HL-60/S4 treated with retinoic acid at 250 ng/mL for 4 days and 3 days (cell line): ENCODE results near the gene OS9.

Source experiments
- in situ Hi-C: fragments of 300-500 bp; cut with MboI; formaldehyde crosslinking; loops from 2 replicates; pipeline ENCODE4 v1.7.0; 2022; ENCODE audit warnings: low sequenced_read_pairs

Gene OS9

DNA sequence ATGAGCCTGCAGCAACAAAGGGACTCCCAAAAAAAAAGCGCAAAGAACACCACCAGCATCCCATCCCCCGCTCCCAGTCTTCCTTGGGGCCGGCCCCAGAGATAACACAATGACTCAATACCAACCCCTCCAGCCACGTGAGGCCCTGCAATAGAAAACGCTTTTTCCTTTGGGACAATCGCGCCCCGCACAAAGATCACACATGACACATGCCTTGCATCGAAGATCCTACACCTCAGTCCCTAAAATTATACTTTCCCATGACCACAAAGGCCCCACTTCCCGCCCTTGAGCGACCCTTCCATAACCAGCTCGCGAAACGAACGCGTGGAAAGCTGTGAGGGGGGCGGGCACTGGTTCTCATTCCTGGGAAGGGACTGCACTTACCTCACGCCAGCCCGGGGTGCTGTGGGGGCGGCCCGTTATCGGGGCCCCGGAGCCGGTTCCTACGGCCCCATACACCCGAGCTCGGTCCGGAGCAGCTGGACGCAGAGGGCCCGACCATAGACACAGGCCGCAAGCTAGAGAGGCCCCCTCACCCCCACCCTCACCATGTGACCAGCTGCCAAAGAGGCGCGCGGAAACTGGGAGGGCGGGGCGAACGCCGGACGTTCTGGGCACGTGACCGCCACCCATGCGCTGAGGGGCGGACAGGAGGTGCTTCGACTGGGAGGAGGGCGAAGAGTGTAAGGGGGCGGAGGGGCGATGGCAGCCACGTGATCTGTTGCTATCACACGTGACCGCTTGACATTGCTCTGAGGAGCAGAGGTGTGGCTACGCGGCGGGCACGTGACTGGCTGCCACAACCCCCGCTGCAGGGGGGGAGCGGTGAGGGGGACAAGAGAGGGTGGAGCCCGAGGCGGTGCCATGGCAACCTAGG lies 58.1 kb downstream of the OS9 start, which contains the start of gene CDK4:
CDK4 (minus strand) TSS at position 523 of the 880 bp plus-strand sequence. CDS start 593 bp downstream, outside the sequence.
- in situ Hi-C loops: no loop called here

DNA sequence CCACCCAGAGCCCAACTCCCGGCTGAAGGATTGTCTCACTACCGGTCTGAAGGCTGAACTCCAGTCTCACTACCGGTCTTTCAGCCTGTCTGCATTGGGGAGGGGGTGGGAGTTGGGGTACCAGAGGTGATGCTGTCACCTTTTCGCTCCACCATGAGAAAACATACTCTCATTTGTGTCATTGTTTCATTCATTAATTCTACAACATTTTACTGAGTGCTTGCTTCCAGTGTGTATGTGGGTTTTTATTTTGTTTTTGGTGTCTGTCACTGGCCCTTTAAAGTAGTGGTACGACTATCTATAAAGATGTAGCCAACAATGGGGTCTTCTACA lies 58.7 kb downstream of the OS9 start:
- in situ Hi-C loops: no loop called here

DNA sequence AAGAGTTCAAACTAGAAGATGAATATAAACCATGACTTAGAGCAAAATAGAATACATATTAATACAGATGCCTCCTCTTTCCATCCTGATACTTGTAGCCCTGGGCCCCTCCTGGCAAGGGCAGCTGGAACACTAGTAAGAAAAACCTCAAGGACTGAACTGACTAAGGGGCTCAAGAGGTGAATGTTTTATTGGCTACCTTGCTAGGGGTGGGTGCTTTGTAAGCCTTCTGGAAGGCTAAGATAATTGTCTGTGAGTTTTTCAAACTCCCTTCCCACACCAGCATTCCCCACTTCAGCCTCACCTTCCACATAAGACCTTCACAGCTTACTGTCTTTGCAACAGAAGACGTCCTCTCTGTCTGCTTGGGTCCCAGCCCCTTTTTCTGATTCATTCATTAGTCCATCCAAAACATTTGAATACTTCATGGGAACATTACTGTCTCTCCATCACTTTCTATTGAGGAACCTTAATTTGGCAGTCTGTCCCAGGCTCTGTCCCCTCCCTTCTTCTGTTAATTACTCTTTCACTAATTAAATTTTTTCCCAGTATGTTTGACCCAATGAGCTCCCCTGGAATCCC lies 59.9 kb downstream of the OS9 start:
- in situ Hi-C loops: no loop called here

DNA sequence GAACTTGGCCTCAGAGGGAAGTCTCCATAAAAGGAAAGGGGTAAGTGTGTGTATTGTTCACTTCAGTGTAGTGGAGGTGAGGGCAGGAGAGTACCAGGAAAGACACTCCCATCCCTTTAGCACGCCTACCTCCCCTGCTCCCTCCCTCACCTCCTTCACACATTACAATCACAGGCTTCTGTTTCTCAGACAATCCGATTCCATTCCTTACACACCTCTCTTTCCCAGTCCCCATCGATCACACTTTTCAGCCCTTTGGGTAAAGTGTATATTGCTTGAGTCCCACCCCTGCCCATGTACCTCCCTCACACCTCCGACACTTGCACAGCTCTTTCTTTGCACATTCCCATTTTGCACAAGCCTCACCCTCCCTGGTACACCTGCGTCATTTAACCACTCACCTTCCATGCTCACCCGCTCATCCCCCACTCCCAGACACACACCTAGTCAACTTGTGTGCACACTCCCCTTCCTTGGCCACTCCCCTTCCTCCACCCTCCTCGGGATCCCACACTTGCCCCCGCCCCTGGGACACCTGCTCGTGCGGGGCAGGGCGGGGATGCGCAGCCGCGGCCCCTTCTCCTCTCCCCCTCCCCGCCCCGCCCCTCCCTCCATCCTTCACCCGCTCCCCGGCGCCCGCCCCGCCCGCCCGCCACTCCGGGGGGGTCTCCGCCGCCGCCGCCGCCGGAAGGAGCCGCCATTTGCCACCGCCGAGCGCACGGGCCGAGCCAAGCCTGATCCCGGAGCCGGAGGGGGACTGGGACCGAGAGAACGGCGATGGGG lies 60.7 kb downstream of the OS9 start, which contains the start of gene MARCHF9:
MARCHF9 (plus strand) TSS at position 693 of the 783 bp plus-strand sequence. CDS start 426 bp downstream, outside the sequence.
- in situ Hi-C loops: no loop called here

DNA sequence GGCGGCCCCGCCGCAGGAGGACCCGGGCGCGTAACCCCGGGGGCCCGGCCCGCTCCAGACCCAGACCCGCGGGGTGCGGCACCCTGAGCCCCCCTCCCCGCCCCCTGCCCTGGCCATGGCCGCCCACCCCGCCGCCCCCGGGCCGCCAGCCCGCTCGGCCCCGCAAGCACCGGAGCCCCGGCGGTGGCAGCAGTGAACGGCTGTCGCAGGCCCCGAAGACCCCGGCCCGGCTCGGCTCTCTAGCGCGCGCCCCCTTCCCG lies 61.2 kb downstream of the OS9 start:
- in situ Hi-C loops: no loop called here

DNA sequence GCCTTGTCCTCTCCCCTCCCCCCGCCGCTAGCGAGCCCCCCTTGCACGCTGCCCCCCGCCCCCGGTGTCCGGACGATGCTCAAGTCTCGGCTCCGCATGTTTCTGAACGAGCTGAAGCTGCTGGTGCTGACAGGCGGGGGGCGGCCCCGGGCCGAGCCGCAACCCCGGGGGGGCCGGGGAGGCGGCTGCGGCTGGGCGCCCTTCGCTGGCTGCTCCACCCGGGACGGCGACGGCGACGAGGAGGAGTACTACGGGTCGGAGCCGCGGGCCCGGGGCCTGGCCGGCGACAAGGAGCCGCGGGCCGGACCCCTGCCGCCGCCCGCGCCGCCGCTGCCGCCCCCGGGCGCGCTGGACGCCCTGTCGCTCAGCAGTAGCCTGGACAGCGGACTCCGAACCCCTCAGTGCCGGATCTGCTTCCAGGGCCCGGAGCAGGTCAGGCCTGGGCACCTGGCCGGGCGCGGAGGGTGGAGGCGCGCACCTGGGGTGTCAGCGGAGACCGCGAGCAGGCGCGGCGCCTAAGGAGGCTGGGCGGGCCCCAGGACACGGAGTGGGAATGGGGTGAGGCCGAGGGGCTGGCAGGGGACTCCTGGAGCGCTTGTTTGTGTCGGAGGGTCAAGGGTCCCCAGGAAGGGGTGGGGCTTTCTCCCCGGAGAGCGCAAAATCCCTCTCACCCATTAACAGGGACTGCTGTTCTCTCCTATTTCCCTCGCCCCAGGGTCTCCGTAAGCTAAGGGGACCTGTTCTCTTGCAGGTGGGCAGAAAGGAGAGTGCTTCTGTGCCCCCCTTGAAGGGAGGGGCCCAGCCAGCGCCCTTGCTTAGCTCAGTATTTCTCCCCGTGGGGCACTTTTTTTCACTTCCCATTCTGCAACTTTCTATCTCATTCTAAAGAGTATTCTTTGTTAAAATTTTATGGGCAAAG lies 61.8 kb downstream of the OS9 start:
- in situ Hi-C loops: no loop called here

DNA sequence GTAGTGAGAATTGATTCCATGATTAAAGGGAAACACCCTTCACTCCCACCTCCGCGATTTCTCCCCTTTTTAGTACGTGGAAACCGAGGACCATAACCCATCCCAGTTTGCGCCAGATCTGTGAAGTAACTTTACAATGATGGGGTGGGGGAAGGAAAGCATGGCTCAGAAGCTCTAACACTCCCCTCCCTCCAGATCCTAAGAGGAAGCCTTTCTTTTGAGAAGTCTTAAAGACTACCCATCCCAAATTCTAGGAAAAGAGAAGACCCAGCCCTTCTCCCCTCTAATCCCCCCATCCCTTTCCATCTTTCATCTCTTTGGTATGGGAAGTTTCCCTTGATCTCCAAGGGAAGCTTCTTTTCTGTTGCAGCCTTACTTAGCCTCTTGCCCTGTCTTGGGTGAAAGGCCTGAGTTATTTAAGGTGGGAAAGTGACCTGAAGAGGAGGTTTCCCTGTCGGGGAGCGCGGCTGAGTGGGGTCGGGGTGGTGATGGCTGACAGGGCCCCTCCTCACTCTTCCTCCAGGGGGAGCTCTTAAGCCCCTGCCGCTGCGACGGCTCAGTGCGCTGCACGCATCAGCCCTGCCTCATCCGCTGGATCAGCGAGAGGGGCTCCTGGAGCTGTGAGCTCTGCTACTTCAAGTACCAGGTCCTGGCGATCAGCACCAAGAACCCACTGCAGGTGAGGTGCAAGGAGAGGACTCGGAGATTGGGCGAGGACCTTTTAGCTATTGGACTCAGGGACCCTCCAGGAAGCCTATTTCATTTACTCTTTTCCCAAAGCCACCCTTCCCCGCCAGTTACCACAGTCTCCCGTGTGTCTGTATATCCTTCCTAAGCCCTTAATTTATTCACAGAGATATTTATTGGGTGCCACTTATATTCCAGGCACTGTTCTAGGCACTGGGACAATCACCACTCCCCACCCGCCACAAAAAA lies 62.7 kb downstream of the OS9 start:
- in situ Hi-C loops: no loop called here

DNA sequence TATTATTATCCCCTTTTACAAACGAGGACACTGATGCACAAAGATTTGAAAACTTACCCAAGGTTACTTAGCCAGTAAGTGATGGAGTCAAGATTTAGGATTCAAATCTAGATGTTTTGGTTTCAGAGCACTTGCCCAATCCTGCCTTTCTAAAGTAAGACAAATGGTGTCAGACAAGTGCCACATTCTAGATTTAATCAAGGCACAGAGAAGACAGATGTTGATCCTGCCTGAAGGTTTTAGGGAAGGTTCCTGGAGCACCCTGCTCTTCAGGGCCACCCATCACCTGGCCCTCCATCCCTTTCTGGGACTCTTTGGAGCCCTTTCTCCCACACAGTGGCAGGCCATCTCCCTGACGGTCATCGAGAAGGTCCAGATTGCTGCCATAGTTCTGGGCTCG lies 63.8 kb downstream of the OS9 start:
- in situ Hi-C loops: no loop called here

DNA sequence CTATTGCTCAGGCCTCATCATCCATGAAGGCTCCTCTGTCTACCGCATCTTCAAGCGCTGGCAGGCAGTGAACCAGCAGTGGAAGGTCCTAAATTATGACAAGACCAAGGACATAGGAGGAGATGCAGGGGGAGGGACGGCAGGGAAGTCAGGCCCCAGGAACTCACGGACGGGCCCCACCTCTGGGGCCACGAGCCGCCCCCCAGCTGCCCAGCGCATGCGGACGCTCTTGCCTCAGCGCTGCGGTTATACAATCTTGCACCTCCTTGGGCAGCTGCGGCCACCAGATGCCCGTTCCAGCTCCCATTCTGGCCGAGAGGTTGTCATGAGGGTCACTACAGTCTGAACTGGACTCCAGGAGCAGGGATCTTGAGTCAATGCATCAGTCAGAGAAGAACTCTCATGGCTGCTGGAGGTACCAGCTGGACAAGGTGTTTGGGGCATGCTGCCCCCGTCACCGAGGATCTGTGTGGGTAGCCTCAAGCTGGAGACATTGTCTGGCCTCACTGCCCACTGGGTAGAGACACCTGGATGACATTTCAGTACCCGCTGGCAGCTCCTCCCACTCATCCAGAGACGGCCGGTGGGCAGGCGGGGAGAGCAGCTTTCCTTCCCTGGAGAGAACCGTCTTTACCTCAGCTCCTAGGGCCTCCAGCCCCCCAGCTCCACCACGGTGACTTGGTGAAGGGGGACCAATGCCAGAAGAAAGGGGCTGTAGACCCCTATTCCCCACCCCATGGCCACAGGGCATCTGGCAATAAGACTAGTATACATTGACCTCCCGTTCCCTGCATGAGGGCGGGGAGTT lies 64.8 kb downstream of the OS9 start:
- in situ Hi-C loops: no loop called here

DNA sequence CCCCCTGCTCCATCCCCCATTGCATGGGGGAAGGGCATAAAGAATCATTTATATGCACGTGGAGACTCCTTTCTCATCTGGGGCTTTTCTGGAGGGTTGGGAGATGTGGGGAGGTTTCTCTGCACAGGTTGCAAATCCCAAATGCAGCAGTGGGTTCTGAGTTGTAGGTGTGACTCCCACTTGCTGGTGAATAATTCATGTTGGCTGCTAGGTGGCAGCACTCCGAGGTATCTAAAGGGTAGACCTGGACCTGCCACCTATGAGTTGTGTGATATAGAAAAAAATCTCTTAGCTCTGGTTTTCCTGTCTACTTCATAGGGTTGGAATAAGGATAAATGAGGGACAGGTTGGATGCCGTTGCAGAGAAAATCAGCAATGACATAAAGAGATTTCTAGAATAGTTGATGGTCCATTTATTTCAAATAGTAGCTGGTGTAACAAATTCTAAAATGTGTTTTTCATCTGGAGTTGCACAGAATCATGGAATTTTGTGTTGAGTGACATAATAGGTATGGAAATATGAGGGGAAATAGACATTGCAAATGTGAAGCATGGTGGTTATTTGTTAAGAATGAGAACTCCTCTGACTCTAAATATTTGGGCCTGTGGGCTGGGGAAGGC lies 65.5 kb downstream of the OS9 start:
- in situ Hi-C loops: no loop called here

DNA sequence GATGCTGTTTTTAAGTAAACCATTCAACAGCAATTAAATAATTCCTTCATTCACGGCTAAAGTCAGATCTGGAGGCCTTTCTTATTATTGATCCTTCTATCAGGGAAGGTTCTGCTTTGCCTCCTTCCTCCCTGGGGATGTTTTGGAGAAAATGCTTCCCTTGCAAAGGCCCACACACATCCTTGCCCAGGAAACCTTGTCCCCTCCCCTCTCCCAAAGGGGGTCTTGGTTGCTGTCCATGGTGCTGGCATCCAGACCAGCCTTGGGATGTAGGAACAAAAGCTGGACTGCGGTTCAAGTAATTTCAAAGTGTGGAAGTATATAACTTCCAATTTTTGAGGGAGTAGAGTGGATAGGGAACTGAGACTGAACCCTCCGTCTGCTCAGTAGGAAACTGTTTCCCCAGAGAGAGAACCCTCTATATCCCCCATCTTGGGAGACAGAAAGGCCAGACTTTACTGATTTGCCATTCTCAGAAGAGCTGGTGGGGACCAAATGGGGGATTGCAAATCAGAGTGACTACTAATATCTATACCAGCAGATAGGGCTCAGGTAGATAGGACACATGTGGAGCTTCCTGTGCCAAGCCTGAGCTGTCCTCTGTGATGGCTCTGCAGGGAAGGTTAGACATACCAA lies 66.5 kb downstream of the OS9 start:
- in situ Hi-C loops: no loop called here

DNA sequence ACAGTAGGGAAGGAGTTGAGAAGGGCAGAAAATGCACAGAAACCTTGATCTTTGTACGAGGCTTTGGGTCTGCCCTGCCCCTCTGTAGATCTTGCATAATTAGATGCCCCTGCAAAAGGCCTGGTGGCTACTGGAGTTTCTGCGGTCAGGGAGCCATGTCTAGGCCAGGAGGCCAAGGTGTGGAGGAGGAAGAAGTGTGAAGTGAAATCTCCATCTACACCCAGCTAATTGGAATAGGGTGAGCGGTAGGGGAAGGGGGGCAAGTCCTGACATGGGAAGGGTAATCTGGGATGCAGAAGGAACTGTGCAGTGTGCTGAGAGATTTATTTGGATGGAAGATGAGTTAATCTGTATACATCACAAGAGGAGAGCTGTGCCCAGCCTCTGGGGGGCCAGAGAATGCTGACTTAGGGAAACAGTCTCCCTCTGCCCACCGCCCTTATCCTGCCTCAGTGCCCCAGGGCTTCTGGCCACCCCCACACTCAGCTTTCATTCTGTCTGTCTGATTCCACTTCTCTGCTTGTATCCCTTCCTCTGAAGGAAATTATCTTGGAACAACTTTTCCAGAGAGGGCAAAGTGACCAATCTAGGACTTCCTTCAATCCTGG lies 67.6 kb downstream of the OS9 start:
- in situ Hi-C loops: no loop called here

DNA sequence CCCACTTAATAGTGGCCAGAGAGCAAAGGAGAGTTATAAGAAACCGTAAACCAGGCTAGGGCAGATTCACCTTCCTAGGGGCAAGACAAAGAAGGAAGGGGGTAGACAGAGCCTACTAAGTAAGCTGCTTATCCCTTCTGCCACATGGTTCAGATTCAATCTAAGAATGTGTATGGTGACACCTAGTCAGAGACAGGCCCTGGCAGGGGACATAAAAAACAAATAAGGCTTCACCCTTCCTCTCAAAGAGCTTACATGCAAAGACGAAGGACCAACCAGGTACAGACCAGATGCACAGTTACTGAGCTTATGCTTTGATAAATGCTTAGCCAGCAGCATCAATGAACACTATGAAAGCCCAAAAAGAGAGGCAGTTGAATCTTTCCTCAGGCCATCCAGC lies 68.5 kb downstream of the OS9 start:
- in situ Hi-C loops: no loop called here

DNA sequence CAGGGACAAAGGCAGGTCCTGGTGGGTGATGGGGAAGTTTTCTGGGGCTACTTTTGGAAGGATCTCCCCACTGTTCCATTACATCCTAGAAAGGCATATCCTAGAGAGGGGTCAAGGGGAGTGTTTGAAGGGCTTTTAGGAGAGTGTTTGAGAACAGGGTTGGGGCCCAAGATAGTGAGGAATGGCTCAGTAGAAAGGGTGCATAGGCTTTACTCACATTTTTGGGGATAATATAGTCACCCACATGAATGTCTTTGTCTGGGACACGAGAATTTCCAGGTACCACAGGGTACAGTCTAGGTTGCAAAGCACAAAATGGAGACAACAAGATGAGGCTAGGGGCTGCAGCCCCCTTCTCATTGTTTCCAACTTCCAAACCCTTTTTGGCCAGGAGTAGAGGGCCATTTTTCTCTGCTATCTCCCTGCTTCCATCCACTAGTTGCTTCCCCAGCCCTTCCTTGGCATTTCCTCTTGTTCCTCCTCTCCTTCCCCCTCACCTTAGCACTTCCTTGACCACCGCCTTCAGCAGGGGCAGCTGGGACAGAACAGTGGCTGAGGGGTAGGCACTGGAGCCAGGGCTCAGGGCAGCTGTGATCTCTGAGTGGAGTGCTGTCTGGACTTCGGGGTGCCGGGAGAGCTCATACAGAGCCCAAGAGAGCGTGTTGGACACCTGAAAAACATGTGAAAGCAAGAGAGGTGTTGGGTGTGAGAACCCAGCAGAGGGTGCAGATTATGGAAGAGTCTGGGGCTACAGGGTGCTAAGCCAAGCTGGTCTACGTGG lies 70.1 kb downstream of the OS9 start:
- in situ Hi-C loops: no loop called here

DNA sequence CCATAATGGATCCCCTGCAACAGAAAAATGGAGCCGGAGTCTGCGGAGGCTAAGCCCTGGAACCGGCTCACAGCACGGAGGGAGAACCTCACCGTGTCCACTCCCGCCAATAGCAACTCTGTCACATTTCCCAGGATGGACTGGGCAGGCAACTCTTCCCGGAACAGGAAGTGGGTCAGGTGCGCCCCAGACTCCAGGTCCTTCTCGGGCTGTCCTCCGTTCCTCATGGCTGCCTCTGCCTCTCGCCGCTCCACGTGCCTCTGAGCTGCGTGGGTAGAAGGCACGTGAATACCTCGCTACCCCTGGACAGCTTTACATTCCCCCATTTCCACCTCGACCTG lies 70.7 kb downstream of the OS9 start:
- in situ Hi-C loops: no loop called here

DNA sequence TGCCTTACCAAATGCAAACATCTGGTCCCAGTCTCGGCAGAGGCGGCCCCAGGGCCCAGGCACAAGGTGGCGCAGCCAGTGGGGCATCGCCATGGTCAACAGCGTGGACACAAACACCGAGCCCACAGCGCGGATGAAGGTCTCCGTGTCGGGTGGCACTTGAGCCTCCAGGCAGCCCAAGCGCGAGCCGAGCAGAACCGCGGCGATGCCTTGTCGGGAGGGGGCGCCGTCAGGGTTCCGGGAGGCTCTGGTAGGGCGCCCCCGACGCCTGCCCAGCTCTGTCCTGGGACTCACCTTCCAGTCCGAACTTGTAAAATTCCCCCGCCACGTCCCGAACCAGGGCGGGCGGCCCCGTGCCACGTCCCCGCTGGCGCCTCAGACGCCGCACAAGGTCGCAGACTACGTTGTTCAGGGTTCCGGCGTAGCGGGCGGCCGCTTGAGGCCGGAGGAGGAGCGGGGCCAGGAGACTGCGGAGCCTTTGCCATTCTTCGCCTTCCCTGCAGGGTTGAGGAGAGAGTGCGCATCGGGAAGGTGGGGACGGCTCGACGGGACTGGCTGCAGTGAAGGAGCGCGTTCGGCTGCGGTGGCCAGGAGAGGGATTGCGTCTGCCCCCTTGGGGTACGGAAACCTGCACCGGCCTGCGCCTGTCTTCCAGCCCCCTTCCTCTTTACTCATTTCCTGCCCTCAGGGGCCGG lies 71.2 kb downstream of the OS9 start:
- in situ Hi-C loops: no loop called here
